Endothelial cell (in vitro differentiated cells): ENCODE results near the gene SAMHD1. TPM values are rescaled to one million over a fixed set of nuclear protein-coding genes. Genes with fewer than 3 reads are reported as not detected.

Experiments
- DNase-seq: peaks from one replicate; pipeline ENCODE4 v3.0.0; 2021; ENCODE audit warnings: low spot score
- H3K27ac Mint-ChIP-seq: one replicate; pipeline ENCODE4 v1.8.0; 2021; ENCODE audit warnings: mixed read lengths, inconsistent platforms; ENCODE audit not compliant: unreplicated experiment
- H3K27me3 Mint-ChIP-seq: one replicate; pipeline ENCODE4 v1.8.0; 2021; ENCODE audit warnings: mild to moderate bottlenecking, moderate library complexity, mixed read lengths, inconsistent platforms; ENCODE audit not compliant: unreplicated experiment
- H3K36me3 Mint-ChIP-seq: one replicate; pipeline ENCODE4 v1.8.0; 2021; ENCODE audit warnings: mild to moderate bottlenecking, low read depth, mixed read lengths, inconsistent platforms; ENCODE audit not compliant: unreplicated experiment
- H3K4me1 Mint-ChIP-seq: one replicate; pipeline ENCODE4 v1.8.0; 2021; ENCODE audit warnings: mild to moderate bottlenecking, mixed read lengths, inconsistent platforms; ENCODE audit not compliant: unreplicated experiment
- H3K4me3 Mint-ChIP-seq: one replicate; pipeline ENCODE4 v1.8.0; 2021; ENCODE audit warnings: mild to moderate bottlenecking, mixed read lengths, inconsistent platforms; ENCODE audit not compliant: unreplicated experiment
- H3K9me3 Mint-ChIP-seq: one replicate; pipeline ENCODE4 v1.8.0; 2021; ENCODE audit warnings: mixed read lengths, inconsistent platforms; ENCODE audit not compliant: unreplicated experiment
- CTCF ChIP-seq: fragments of 200-600 bp; sonication (generic); IDR thresholded peaks from one replicate; pipeline ENCODE4 v1.5.0; 2021; ENCODE audit warnings: antibody characterized with exemption; ENCODE audit not compliant: unreplicated experiment
- total RNA-seq: library from RNA; stranded (reverse); fragmentation: NEBNext Ultra II Directional; extraction: Animal tissue kit (Norgen Biotek cat#: 25700); gene quantifications from one replicate; pipeline ENCODE4 v1.2.1, GENCODE V29; 2021; ENCODE audit not compliant: unreplicated experiment

Gene SAMHD1
- total RNA-seq, 1 donor from 2014 or later = 58.1 TPM

- no peak for DNase-seq
- H3K27ac Mint-ChIP-seq = peak overlapping the region; percentile 61
- H3K9me3 Mint-ChIP-seq = no peaks in the 10 kb centered on the region
- H3K27me3 Mint-ChIP-seq = peaks cover 16% of the 10 kb centered on the region
- no peak for TF ChIP-seq CTCF
- H3K36me3 Mint-ChIP-seq = peaks cover 4% of the 10 kb centered on the region
- peaks cover 12% of the 10 kb centered on the region for H3K4me1 Mint-ChIP-seq
- H3K4me3 Mint-ChIP-seq = no peak overlapping the region
Observed at GRCh38 chr20:36865076-36865860, 86.2 kb downstream of the SAMHD1 start.

GRCh38 chr20:36862857-36863668 is 88.4 kb downstream of the SAMHD1 start:
- Mint-ChIP-seq H3K27me3 (peaks cover 18% of the 10 kb centered on the region), H3K27ac (no peak overlapping the region), H3K36me3 (peaks cover 4% of the 10 kb centered on the region), H3K4me1 (peaks cover 34% of the 10 kb centered on the region), H3K4me3 (no peak overlapping the region), H3K9me3 (no peaks in the 10 kb centered on the region)
- no peak for TF ChIP-seq CTCF
- no peak for DNase-seq

- Mint-ChIP-seq H3K36me3 (peaks cover 6% of the 10 kb centered on the region), H3K4me3 (peak overlapping the region; percentile 84), H3K27ac (peak overlapping the region; percentile 53), H3K4me1 (peaks cover 41% of the 10 kb centered on the region), H3K9me3 (no peaks in the 10 kb centered on the region), H3K27me3 (peaks cover 22% of the 10 kb centered on the region)
- DNase-seq = no peak
- no peak for TF ChIP-seq CTCF
Observed at GRCh38 chr20:36861875-36862801, 89.4 kb downstream of the SAMHD1 start.

GRCh38 chr20:36861625-36861874 is 90.0 kb downstream of the SAMHD1 start:
- TF ChIP-seq CTCF = no peak
- no peak for DNase-seq
- peak overlapping the region; percentile 81 for H3K4me3 Mint-ChIP-seq
- peaks cover 20% of the 10 kb centered on the region for H3K27me3 Mint-ChIP-seq
- no peak overlapping the region for H3K27ac Mint-ChIP-seq
- H3K36me3 Mint-ChIP-seq = peaks cover 11% of the 10 kb centered on the region
- no peaks in the 10 kb centered on the region for H3K9me3 Mint-ChIP-seq
- H3K4me1 Mint-ChIP-seq = peaks cover 47% of the 10 kb centered on the region
